Effector memory CD8-positive, alpha-beta T cell (primary cell): ENCODE data around the gene DEFB125.
A peak's percentile ranks its signal among the peaks of the same experiment; 100 is the strongest.

Experiments
- ATAC-seq: fragments of 150-1000 bp; cut with Tn5 transposase; replicated peaks from 2 replicates; pipeline ENCODE4 v1.10.0; 2021; ENCODE audit warnings: mild to moderate bottlenecking, moderate library complexity
- DNase-seq, 3 experiments: peaks; one replicate each; pipeline ENCODE4 v3.0.0; 2021
- H3K27ac Mint-ChIP-seq, 2 donors: one replicate each; pipeline ENCODE4 v1.8.0; 2022; ENCODE audit warnings: mild to moderate bottlenecking in 2 of 2, mixed read lengths in 2 of 2, moderate library complexity in 2 of 2
- H3K27me3 Mint-ChIP-seq, 2 donors: one replicate each; pipeline ENCODE4 v1.8.0; 2022; ENCODE audit warnings: mixed read lengths in 2 of 2
- H3K36me3 Mint-ChIP-seq: one replicate; pipeline ENCODE4 v1.8.0; 2022; ENCODE audit warnings: mild to moderate bottlenecking, moderate library complexity, mixed read lengths; ENCODE audit not compliant: insufficient read depth
- H3K4me1 Mint-ChIP-seq, 2 donors: one replicate each; pipeline ENCODE4 v1.8.0; 2022; ENCODE audit warnings: low read depth in 2 of 2, mixed read lengths in 2 of 2
- H3K4me3 Mint-ChIP-seq, 2 donors: one replicate each; pipeline ENCODE4 v1.8.0; 2022; ENCODE audit warnings: mild to moderate bottlenecking in 2 of 2, mixed read lengths in 2 of 2, moderate library complexity in 2 of 2
- H3K9me3 Mint-ChIP-seq, 2 donors: one replicate each; pipeline ENCODE4 v1.8.0; 2022; ENCODE audit warnings: mixed read lengths in 2 of 2
- total RNA-seq, 9 experiments: gene quantifications; one replicate each; lab custom pipeline; 2026; lab: John Stamatoyannopoulos, UW

The DEFB125 gene, protein sequence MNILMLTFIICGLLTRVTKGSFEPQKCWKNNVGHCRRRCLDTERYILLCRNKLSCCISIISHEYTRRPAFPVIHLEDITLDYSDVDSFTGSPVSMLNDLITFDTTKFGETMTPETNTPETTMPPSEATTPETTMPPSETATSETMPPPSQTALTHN
- 0 reads per million in 9 experiments for total RNA-seq

DNA sequence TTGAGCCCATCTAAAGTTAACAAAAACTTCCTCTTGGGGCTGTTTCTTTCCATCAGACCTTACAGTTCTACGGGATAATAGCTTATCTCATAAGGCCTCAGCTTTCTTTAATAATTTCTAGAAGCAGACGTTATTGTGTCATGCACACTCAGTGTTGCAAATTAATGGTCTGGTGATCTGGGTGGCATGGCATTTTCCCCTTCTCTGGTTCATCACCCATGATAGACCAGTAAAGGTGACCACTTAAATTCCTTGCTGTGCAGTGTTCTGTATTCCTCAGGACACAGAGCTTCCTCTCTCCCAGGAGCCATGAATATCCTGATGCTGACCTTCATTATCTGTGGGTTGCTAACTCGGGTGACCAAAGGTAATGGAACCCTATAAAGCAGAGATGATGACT lies at the start of gene DEFB125:
DEFB125 (plus strand) TSS at position 272 of the 400 bp plus-strand sequence; CDS start at position 310, 38 bp downstream.
- Mint-ChIP-seq H3K4me3 (no peak within 1 kb of the TSS), H3K4me1 (no peaks in the 10 kb centered on the region), H3K27ac (no peak within 1 kb of the TSS), H3K9me3 (no peaks in the 10 kb centered on the region), H3K36me3 (no peaks in the 10 kb centered on the region), H3K27me3 (peaks cover 45 to 52% of the 10 kb centered on the region in 2 donors)
- ATAC-seq (no peak), DNase-seq (no peak)

DNA sequence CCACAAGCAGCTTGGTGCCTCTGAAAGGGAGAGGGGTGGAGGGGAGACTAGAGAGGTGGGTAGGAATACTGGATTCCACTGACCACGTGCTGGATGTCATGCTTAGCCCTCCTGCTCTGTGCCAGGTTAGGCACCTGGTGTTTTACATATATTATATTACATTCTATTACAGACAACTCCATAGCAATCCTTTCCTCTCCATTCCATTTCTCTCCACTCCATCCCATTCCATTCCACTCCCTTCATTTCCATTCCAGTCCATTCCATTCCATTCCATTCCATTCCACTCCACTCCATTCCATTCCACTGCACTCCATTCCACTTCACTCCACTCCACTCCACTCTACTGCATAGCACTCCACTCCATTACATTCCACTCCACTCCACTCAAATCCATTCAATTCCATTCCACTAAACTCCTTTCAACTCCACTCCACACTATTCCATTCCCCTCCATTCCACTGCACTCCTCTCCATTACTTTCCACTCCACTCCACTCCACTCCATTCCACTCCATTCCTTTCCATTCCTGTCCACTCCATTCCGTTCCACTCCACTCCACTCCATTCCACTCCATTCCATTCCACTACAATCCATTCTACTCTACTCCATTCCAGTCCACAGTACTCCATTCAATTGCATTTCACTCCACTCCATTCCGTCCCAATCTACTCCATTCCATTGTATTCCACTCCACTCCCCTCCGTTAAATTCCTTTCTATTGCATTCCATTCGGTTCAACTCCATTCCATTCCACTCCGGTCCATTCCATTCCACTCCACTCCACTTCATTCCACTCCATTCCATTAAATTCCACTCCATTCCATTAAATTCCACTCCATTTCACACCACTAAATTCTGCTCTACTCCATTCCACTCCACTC lies 27.2 kb upstream of the DEFB125 start:
- H3K4me3 Mint-ChIP-seq: no peak overlapping the region

DNA sequence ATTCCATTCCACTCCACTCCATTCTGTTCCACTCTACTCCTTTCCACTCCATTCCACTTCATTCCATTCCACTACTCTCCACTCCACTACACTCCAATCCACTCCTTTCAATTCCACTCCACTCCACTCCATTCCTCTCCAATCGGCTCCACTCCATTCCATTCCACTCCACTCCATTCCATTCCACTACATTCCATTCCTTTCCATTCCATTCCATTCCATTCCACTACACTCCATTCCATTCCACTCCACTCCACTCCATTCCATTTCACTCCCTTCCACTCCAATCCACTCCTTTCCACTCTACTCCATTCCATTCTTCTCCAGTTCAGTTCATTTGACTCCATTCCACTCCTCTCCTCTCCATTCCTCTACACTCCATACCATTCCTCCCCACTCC lies 26.2 kb upstream of the DEFB125 start:
- DNase-seq (no peak), ATAC-seq (no peak)
- H3K9me3 Mint-ChIP-seq: no peaks in the 10 kb centered on the region
- H3K27ac Mint-ChIP-seq: no peak overlapping the region
- no peaks in the 10 kb centered on the region for H3K27me3 Mint-ChIP-seq
- no peak overlapping the region for H3K4me3 Mint-ChIP-seq
- no peaks in the 10 kb centered on the region for H3K4me1 Mint-ChIP-seq
- no peaks in the 10 kb centered on the region for H3K36me3 Mint-ChIP-seq

More for the DNA sequence above, 27.2 kb upstream of the DEFB125 start:
- Mint-ChIP-seq H3K27me3 (no peaks in the 10 kb centered on the region), H3K27ac (no peak overlapping the region), H3K9me3 (no peaks in the 10 kb centered on the region), H3K4me1 (no peaks in the 10 kb centered on the region), H3K36me3 (no peaks in the 10 kb centered on the region)
- DNase-seq (no peak), ATAC-seq (no peak)

DNA sequence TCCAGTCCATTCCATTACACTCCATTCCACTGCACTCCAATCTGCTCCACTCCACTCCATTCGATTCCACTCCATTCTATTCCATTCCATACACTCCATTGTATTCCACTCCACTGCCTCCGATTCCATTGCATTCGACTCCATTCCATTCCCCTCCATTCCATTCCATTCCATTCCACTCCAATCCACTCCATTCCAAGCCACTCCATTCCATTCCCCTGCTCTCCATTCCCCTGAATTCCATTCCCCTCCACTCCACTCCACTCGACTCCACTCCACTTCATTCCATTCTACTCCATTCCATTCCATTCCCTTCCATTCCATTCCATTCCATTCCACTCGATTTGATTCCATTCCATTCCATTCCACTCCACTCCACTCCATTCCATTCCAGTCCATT lies 25.7 kb upstream of the DEFB125 start:
- no peak for ATAC-seq
- Mint-ChIP-seq H3K9me3 (no peaks in the 10 kb centered on the region), H3K4me1 (no peaks in the 10 kb centered on the region), H3K36me3 (no peaks in the 10 kb centered on the region), H3K4me3 (no peak overlapping the region), H3K27me3 (no peaks in the 10 kb centered on the region), H3K27ac (no peak overlapping the region)
- DNase-seq: no peak

DNA sequence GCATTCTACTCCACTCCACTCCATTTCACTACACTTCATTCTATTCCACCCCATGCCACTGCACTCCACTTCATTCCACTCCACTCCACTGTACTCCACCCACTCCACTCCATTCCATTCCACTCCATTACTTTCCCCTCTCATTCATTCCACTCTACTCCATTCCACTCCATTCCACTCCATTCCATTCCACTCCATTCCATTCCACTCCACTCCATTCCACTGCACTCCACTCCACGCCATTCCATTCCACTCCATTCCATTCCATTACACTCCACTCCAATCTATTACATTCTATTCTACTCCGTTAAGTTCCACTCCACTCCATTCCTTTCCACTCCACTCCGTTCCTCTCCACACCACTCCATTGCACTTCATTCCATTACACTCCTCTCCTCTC lies 25.0 kb upstream of the DEFB125 start:
- H3K27ac Mint-ChIP-seq: no peak overlapping the region
- ATAC-seq (no peak), DNase-seq (no peak)
- H3K9me3 Mint-ChIP-seq: no peaks in the 10 kb centered on the region
- no peaks in the 10 kb centered on the region for H3K27me3 Mint-ChIP-seq
- no peaks in the 10 kb centered on the region for H3K36me3 Mint-ChIP-seq
- no peak overlapping the region for H3K4me3 Mint-ChIP-seq
- no peaks in the 10 kb centered on the region for H3K4me1 Mint-ChIP-seq

DNA sequence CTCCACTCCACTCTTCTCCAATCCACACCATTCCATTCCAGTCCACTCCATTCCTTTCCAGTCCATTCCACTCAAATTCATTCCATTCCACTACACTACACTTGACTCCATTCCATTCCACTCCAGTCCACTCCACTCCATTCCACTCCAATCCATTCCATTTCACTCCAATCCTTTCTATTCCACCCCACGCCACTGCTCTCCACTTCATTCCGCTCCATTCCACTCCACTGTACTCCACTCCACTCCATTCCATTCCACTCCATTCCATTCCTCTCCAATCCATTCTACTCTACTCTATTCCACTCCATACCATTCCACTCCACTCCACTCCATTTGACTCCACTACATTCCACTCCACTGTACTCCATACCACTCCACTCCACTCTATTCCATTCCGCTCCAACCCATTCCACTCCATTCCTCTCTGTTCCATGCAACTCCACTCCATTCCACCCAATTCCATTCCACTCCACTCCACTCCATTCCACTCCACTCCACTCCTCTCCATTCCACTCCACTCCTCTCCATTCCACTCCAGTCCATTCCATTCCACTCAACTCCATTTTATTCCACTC lies 23.4 kb upstream of the DEFB125 start:
- Mint-ChIP-seq H3K4me3 (no peak overlapping the region), H3K36me3 (no peaks in the 10 kb centered on the region), H3K4me1 (no peaks in the 10 kb centered on the region), H3K27ac (no peak overlapping the region), H3K9me3 (no peaks in the 10 kb centered on the region), H3K27me3 (peaks cover 0 to 3% of the 10 kb centered on the region in 2 donors)
- ATAC-seq (no peak), DNase-seq (no peak)

DNA sequence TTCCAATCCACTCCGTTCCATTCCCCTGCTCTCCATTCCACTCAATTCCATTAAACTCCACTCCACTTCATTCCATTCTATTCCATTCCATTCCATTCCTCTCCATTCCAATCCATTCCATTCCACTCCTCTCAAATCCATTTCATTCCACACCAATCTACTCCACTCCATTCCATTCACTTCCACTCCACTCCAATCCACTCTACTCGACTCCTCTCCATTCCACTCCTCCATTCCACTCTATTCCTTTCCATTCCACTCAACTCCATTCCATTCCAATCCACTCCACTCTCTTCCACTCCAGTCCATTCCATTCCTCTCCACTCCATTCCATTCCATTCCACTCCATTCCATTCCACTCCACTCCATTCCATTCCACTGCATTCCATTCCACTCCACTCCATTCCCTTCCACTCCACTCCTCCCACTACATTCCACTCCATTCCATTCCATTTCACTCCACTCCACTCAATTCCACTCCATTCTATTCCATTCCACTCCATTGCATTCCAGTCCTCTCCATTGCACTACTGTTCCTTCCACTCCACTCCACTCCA lies 22.6 kb upstream of the DEFB125 start:
- Mint-ChIP-seq H3K4me3 (no peak overlapping the region), H3K9me3 (no peaks in the 10 kb centered on the region), H3K4me1 (no peaks in the 10 kb centered on the region), H3K27me3 (peaks cover under 1 to 11% of the 10 kb centered on the region in 2 donors), H3K36me3 (no peaks in the 10 kb centered on the region), H3K27ac (no peak overlapping the region)
- no peak for ATAC-seq
- DNase-seq: no peak

DNA sequence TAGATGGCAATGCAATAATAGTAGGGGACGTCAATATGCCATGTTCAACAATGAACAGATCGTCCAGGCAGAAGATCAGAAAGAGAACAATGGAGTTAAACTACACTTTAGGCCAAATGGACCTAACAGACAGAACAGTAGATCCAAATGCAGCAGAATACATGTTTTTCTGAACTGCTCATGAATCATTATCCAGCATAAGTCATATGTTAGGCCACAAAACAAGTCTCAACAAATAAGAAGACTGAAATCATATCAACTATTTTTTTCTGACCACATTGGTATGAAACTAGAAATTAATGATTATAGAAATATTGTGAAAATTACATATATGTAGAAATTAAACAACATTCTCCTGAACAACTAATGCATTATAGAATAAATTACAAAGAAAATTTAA lies 10.2 kb upstream of the DEFB125 start:
- H3K27me3 Mint-ChIP-seq: peaks cover 57 to 60% of the 10 kb centered on the region in 2 donors
- H3K4me3 Mint-ChIP-seq: no peak overlapping the region
- DNase-seq: no peak
- H3K4me1 Mint-ChIP-seq: no peaks in the 10 kb centered on the region
- peaks cover 8 to 23% of the 10 kb centered on the region in 2 donors for H3K9me3 Mint-ChIP-seq
- no peak overlapping the region for H3K27ac Mint-ChIP-seq
- ATAC-seq: no peak
- no peaks in the 10 kb centered on the region for H3K36me3 Mint-ChIP-seq

DNA sequence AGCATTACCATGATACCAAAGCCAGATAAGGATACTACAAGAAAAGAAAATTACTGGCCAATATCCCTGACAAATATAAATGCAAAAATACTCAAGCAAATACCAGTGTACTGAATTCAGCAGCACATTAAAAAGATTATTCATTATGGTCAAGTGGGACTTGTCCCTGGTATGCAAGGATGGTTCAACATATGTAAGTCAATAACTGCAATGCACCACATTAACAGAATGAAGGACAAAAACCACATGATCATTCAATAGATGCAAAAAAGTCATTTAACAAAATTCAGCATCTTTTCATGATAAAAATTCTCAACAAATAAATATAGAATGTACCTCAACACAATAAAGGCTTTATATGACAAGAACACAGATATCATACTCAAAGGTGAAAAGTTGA lies 9.1 kb upstream of the DEFB125 start:
- ATAC-seq: no peak
- no peak for DNase-seq
- H3K27me3 Mint-ChIP-seq: peaks cover 46 to 53% of the 10 kb centered on the region in 2 donors
- H3K27ac Mint-ChIP-seq: no peak overlapping the region
- H3K4me1 Mint-ChIP-seq: no peaks in the 10 kb centered on the region
- H3K36me3 Mint-ChIP-seq: no peaks in the 10 kb centered on the region
- peaks cover 8 to 23% of the 10 kb centered on the region in 2 donors for H3K9me3 Mint-ChIP-seq
- H3K4me3 Mint-ChIP-seq: no peak overlapping the region

DNA sequence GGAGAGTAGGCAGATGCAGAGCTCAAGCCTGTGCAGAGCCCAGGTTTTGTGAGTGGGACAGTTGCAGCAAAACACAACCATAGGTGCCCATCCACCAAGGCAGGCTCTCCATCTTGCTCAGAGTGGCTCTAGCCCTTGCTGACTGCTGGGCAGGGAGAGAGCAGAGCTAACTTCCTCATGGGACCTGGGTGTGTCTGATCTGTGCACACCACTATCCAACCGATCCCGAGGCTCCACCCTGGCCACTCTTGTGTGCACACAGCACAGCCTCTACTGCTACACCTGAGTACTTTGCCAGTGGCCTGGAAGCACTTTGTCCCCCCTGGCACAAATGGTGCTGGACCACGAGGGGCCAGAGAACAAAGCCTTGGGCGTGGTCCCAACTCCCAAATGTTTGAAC lies 7.9 kb upstream of the DEFB125 start:
- peaks cover 8 to 23% of the 10 kb centered on the region in 2 donors for H3K9me3 Mint-ChIP-seq
- H3K27ac Mint-ChIP-seq: no peak overlapping the region
- H3K4me1 Mint-ChIP-seq: no peaks in the 10 kb centered on the region
- no peak overlapping the region for H3K4me3 Mint-ChIP-seq
- H3K36me3 Mint-ChIP-seq: no peaks in the 10 kb centered on the region
- ATAC-seq: no peak
- H3K27me3 Mint-ChIP-seq: peaks cover 47 to 52% of the 10 kb centered on the region in 2 donors
- no peak for DNase-seq

DNA sequence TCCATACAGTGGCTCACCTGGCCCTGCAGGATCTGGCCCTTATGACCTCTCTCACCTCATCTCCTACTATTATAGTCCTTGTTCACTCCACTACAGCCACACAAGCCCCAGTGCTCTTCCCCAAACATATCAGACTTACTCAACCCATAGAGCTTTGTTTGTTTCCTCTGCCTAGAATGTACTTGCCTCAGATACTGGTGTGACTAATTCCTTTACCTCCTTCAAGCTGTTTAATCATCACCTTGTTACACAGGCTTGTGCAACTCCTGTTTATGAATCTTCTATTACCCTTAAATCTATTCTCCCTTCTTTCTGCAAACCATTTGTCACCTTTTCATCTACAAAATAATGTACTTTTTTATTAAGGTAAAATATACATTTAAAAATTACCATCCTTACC lies 3.2 kb downstream of the DEFB125 start:
- no peak for ATAC-seq
- Mint-ChIP-seq H3K9me3 (peaks cover 4 to 12% of the 10 kb centered on the region in 2 donors), H3K36me3 (no peaks in the 10 kb centered on the region), H3K4me1 (no peaks in the 10 kb centered on the region), H3K4me3 (no peak overlapping the region), H3K27me3 (peaks cover 57 to 62% of the 10 kb centered on the region in 2 donors), H3K27ac (no peak overlapping the region)
- no peak for DNase-seq

DNA sequence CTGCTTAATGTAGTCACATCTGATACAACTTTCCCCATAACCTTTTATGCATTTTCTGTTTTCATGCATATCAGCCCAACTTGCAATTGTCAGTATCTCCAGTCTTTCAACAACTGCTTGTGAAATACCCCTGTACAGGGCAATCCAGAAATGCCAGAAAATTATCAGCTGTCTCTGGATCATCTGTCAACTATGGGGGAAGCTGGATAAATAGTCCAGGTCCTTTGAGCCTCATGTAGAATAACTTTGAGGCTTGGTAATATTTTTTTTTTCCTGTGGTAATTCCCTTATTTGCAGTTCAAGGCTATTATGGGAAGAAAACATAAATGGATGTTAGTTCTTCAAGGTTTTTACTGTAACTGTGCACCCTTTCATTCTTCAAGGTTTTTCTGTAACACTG lies 6.2 kb downstream of the DEFB125 start:
- Mint-ChIP-seq H3K4me3 (no peak overlapping the region), H3K9me3 (peaks cover 7 to 15% of the 10 kb centered on the region in 2 donors), H3K27ac (no peak overlapping the region), H3K36me3 (no peaks in the 10 kb centered on the region), H3K27me3 (peaks cover 73 to 75% of the 10 kb centered on the region in 2 donors), H3K4me1 (no peaks in the 10 kb centered on the region)
- DNase-seq: no peak
- ATAC-seq: no peak

DNA sequence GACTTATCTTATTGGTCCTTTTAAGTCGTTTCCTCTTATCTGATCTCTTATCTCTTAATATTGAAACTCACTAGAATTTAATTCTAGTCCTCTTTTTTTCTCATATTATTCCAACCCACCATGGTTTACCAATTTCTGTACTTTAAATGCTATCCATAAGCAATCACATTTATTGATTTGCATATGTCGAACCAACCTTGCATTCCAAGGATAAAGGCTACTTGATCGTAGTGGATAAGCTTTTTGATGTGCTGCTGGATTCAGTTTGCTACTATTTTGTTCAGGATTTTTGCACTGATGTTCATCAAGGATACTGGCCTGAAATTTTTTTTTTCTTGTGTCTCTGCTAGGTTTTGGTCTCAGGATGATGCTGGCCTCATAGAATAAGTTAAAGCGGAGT lies 7.7 kb downstream of the DEFB125 start:
- Mint-ChIP-seq H3K4me1 (no peaks in the 10 kb centered on the region), H3K27me3 (peaks cover 76 to 84% of the 10 kb centered on the region in 2 donors), H3K36me3 (no peaks in the 10 kb centered on the region), H3K9me3 (peaks cover 7 to 15% of the 10 kb centered on the region in 2 donors), H3K4me3 (no peak overlapping the region), H3K27ac (peak overlapping the region in 1 of 2 donors; percentile 3)
- no peak for ATAC-seq
- no peak for DNase-seq
